CD1c-positive myeloid dendritic cell (primary cell): ENCODE measurements around the gene NPHS2.
"Not testable (repeated sequence)": the region's sequence is repeated elsewhere in the genome, so short reads cannot be mapped to it uniquely, and the experiment has no call there.

ENCODE experiments used
- DNase-seq: peaks from one replicate; pipeline ENCODE4 v3.0.0-alpha.2; 2016; ENCODE audit errors: extremely low spot score

NPHS2 gene

GRCh38 chr1:179547021-179547535 lies 28.7 kb downstream of the NPHS2 start:
- no peak for DNase-seq

GRCh38 chr1:179545321-179545720 lies 30.4 kb downstream of the NPHS2 start:
- no peak for DNase-seq

- DNase-seq: no peak
These were observed 34.0 kb downstream of the NPHS2 start for GRCh38 chr1:179541774-179542173.

GRCh38 chr1:179530352-179530751 lies 45.4 kb downstream of the NPHS2 start:
- DNase-seq: no peak

- DNase-seq: no peak
These were observed 46.1 kb downstream of the NPHS2 start for GRCh38 chr1:179529482-179530195.

- not testable (repeated sequence) for DNase-seq
These were observed 57.2 kb downstream of the NPHS2 start for GRCh38 chr1:179518544-179518943.

GRCh38 chr1:179516976-179517705 lies 58.6 kb downstream of the NPHS2 start:
- no peak for DNase-seq

- DNase-seq: no peak
These were observed 65.7 kb downstream of the NPHS2 start for GRCh38 chr1:179510038-179510437.

- DNase-seq: no peak
These were observed 66.4 kb downstream of the NPHS2 start for GRCh38 chr1:179509384-179509783.

- DNase-seq: no peak
These were observed 69.5 kb downstream of the NPHS2 start for GRCh38 chr1:179506199-179506598.
